Measurements from ENCODE around the gene CEP170B. TPM values are rescaled to one million over a fixed set of nuclear protein-coding genes. Genes with fewer than 3 reads are reported as not detected.

CEP170B gene
- total RNA-seq, 1 donor from 2014 or later, result 28.9 TPM

DNA sequence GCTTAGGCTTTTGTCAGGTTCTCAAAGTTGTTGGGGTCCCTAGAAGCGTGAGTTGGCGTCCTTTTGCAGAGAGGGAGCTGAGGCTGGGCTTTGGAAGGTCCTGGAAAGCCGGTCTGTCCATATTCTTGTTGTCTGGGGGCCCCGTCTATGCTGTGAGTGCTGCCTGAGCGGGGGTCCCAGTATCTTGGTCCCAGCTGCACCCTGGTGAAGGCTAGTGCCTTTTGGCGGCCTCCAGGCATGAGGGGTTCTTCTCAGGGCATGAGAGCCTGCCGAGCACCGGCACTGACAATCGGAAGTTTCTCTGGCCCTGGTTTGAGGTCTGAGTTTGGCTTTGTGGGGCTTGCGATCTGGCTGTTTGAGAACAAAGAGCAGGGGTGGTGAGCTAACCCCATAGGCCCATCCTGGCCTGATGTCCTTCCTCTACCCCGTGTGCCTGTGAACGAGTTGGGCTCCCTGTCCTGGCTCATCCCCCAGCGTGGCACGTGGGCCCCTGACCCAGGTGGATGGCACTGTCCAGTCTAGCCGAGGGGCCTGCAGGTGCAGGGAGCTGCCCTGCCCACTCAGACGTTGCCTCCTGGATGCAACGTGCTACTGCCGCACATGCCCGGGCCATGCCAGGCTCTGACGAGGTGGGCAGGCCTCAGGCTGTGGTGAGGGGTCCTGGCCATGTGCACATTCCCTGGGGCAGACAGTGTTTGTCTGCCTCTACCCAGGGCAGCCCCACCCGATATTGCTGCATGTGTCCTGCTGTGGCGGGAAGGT, 3.9 kb downstream of the CEP170B start:
- no peak for TF ChIP-seq CTCF (conservative IDR thresholded peaks at IDR 0.05; ENCODE audit: low read depth, low read length)
- H3K4me3 ChIP-seq (ENCODE audit: low read depth, low read length), result no peak overlapping the region
- no peak for DNase-seq (ENCODE audit: low read depth)

GRCh38 chr14:104869669-104870367, 4.8 kb downstream of the CEP170B start:
- DNase-seq (ENCODE audit: low read depth), result no peak
- H3K4me3 ChIP-seq (ENCODE audit: low read depth, low read length), result no peak overlapping the region
- TF ChIP-seq CTCF (conservative IDR thresholded peaks at IDR 0.05; ENCODE audit: low read depth, low read length), result no peak

DNA sequence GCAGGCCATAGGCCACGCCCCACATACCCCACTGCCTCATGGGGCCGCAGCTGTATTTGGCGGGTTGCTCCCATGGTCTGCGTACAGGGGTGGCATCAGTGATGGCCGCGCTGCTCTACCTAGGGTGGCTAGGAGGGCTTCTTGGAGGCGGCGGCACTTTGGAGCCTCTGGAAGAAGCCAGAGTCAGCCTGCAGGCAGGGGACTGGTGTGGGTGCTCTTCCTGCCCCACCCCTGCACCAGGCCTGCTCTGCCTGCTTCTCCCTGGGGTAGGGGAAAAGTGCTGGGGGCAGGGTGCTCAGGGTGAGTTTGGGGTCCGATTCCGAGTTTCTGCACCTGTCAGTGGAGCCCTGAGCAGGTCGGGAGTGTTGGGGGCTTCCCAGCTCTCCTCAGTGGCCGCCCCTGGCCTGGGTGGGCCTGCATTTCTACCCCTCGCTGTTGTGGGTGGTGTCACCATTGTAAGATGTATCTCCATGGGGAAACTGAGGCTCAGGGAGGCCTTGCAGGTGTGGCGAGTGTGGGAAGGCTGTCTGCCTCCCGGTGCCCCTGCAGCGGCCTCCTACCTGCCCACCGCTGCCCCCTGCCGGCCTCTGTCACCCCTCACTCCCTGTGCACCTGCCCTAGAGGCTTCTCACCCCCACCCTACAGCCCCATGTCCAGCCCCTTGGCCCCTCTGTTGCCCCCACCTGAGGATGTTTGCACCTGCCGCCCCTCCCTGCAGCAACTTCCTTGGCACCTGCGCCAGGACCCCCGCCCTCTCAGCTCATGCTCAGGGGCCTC, 5.5 kb downstream of the CEP170B start:
- DNase-seq (ENCODE audit: low read depth), result no peak
- peak; percentile 52 for TF ChIP-seq CTCF (conservative IDR thresholded peaks at IDR 0.05; ENCODE audit: low read depth, low read length)
- H3K4me3 ChIP-seq (ENCODE audit: low read depth, low read length), result no peak overlapping the region

DNA sequence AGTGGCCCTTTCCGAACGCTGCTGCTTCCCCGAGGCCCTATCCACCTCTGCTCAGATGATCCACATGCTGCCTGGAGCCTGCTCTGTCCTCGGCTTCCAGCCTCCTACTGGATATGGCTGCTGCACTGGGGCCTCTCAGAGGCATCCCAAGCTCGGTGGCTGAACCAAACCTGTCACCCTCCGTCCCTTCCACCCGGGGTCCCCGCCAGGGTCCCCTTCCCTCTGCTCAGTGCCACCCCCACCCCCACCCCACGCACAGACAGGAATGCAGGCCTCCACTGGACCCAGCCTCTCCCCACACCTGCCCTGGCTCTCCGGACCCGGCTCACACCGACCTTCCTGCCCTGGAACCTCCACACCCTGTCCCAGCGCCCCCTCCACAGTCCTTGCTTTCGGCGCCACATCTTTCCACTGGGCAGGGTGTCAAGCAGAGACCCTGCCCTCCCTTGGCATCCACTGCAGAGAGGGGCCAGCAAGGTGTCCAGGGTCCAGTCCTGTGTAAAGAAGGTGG, 6.1 kb downstream of the CEP170B start:
- no peak for DNase-seq (ENCODE audit: low read depth)
- no peak for TF ChIP-seq CTCF (conservative IDR thresholded peaks at IDR 0.05; ENCODE audit: low read depth, low read length)
- no peak overlapping the region for H3K4me3 ChIP-seq (ENCODE audit: low read depth, low read length)

DNA sequence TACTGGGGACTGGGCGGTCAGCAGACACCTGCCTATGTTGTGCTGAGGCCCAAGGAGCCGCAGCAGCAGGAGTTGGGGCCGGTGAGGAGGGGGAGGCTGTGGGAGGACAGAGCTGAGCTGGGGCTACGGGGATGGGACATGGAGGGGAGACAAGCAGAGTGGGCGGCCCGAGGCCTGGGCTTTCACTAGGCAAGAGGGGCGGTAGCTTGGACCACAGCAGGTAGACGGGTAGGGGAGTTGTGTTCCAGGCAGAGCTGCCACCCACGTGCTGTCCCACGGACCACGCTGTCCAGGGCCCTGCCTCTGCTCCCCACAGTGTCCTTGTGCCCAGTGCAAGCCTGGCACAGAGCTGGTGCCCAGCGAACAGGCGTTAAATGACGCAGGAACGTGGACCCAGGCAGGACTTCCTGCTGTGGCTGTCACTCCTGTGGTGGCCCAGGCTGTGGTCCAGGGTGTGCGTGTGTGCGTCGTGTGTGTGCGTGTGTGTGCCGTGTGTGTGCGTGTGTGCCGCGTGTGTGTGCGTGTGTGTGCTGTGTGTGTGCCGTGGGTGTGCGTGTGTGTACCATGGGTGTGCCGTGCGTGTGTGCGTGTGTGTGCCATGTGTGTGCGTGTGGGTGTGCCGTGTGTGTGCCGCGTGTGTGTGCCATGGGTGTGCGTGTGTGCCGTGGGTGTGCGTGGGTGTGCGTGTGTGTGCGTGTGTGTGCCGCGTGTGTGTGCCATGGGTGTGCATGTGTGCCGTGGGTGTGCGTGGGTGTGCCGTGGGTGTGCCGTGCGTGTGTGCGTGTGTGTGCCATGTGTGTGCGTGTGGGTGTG, 6.8 kb downstream of the CEP170B start:
- no peak for DNase-seq (ENCODE audit: low read depth)
- H3K4me3 ChIP-seq (ENCODE audit: low read depth, low read length), result no peak overlapping the region
- no peak for TF ChIP-seq CTCF (conservative IDR thresholded peaks at IDR 0.05; ENCODE audit: low read depth, low read length)

Measured in epithelial cell of proximal tubule (primary cell).